H9 (cell line): Measurements from ENCODE around the gene NR3C2. TPM values are rescaled to one million over a fixed set of nuclear protein-coding genes. Genes with fewer than 3 reads are reported as not detected.

ENCODE experiments used
- DNase-seq: peaks from one replicate; pipeline ENCODE4 v3.0.0-alpha.2; 2017
- H2AFZ ChIP-seq: one replicate; pipeline ENCODE4 v1.6.1; 2013; ENCODE audit warnings: mild to moderate bottlenecking, low read length, control low read depth, moderate library complexity
- H2AK5ac ChIP-seq: 2 replicates; pipeline ENCODE4 v1.6.1; 2013; ENCODE audit warnings: low read length, control low read depth, mixed read lengths; ENCODE audit not compliant: insufficient read length
- H2BK120ac ChIP-seq: one replicate; pipeline ENCODE4 v1.6.1; 2013; ENCODE audit warnings: low read depth, mild to moderate bottlenecking, low read length, control low read depth, inconsistent platforms; ENCODE audit not compliant: poor library complexity, severe bottlenecking
- H2BK12ac ChIP-seq: 2 replicates; pipeline ENCODE4 v1.6.1; 2013; ENCODE audit warnings: low read length, control low read depth, mixed read lengths, low read depth; ENCODE audit not compliant: insufficient read length
- H2BK15ac ChIP-seq: 2 replicates; pipeline ENCODE4 v1.6.1; 2013; ENCODE audit warnings: low read depth, low read length, control low read depth
- H2BK20ac ChIP-seq: one replicate; pipeline ENCODE4 v1.6.1; 2013; ENCODE audit warnings: low read depth, mild to moderate bottlenecking, low read length, control low read depth, inconsistent platforms; ENCODE audit not compliant: poor library complexity, severe bottlenecking
- H2BK5ac ChIP-seq: 2 replicates; pipeline ENCODE4 v1.6.1; 2013; ENCODE audit warnings: low read length, control low read depth, mixed read lengths; ENCODE audit not compliant: insufficient read length
- H3K14ac ChIP-seq: 2 replicates; pipeline ENCODE4 v1.6.1; 2013; ENCODE audit warnings: low read length, control low read depth; ENCODE audit not compliant: insufficient read depth
- H3K18ac ChIP-seq: 2 replicates; pipeline ENCODE4 v1.6.1; 2013; ENCODE audit warnings: low read depth, mild to moderate bottlenecking, mixed read lengths, low read length, control low read depth; ENCODE audit not compliant: insufficient read length
- H3K23ac ChIP-seq: 2 replicates; pipeline ENCODE4 v1.6.1; 2013; ENCODE audit warnings: low read length, control low read depth, mixed read lengths, low read depth; ENCODE audit not compliant: insufficient read length
- H3K23me2 ChIP-seq: 2 replicates; pipeline ENCODE4 v1.6.1; 2013; ENCODE audit warnings: low read depth, mild to moderate bottlenecking, mixed read lengths, low read length, control low read depth; ENCODE audit not compliant: insufficient read length, poor library complexity, severe bottlenecking
- H3K27ac ChIP-seq: 2 replicates; pipeline ENCODE4 v1.5.1; 2013; ENCODE audit warnings: low read length, control low read depth, mixed read lengths, low read depth; ENCODE audit not compliant: insufficient read length
- H3K27me3 ChIP-seq: 2 replicates; pipeline ENCODE4 v1.6.1; 2013; ENCODE audit warnings: low read length, control low read depth, inconsistent platforms; ENCODE audit not compliant: insufficient read depth
- H3K4ac ChIP-seq: 2 replicates; pipeline ENCODE4 v1.6.1; 2013; ENCODE audit warnings: low read depth, mild to moderate bottlenecking, control low read depth, inconsistent platforms, low read length, moderate library complexity
- H3K4me1 ChIP-seq: 2 replicates; pipeline ENCODE4 v1.6.1; 2013; ENCODE audit warnings: low read length, control low read depth, inconsistent platforms; ENCODE audit not compliant: insufficient read depth
- H3K4me2 ChIP-seq: 2 replicates; pipeline ENCODE4 v1.6.1; 2013; ENCODE audit warnings: low read length, control low read depth, mixed read lengths; ENCODE audit not compliant: insufficient read length, insufficient read depth
- H3K56ac ChIP-seq: 2 replicates; pipeline ENCODE4 v1.6.1; 2013; ENCODE audit warnings: low read depth, mild to moderate bottlenecking, mixed read lengths, low read length, control low read depth; ENCODE audit not compliant: insufficient read length
- H3K79me1 ChIP-seq: 2 replicates; pipeline ENCODE4 v1.6.1; 2013; ENCODE audit warnings: low read depth, mild to moderate bottlenecking, moderate library complexity, low read length, control low read depth, inconsistent platforms; ENCODE audit not compliant: insufficient read depth, poor library complexity, severe bottlenecking
- H3K79me2 ChIP-seq: 2 replicates; pipeline ENCODE4 v1.6.1; 2013; ENCODE audit warnings: low read length, control low read depth, inconsistent platforms; ENCODE audit not compliant: insufficient read depth
- H3K9ac ChIP-seq: 2 replicates; pipeline ENCODE4 v1.6.1; 2013; ENCODE audit warnings: low read length, control low read depth, mixed read lengths; ENCODE audit not compliant: insufficient read length; ENCODE audit errors: extremely low read depth
- H3K9me3 ChIP-seq: one replicate; pipeline ENCODE4 v1.6.1; 2013; ENCODE audit warnings: low read depth, low read length, inconsistent platforms; ENCODE audit not compliant: control insufficient read depth
- H3T11ph ChIP-seq: one replicate; pipeline ENCODE4 v1.6.1; 2013; ENCODE audit warnings: mild to moderate bottlenecking, low read length, control low read depth, inconsistent platforms
- H4K20me1 ChIP-seq: one replicate; pipeline ENCODE4 v1.6.1; 2013; ENCODE audit not compliant: control insufficient read depth, insufficient read length, insufficient read depth
- H4K5ac ChIP-seq: 2 replicates; pipeline ENCODE4 v1.6.1; 2013; ENCODE audit warnings: low read depth, mild to moderate bottlenecking, mixed read lengths, low read length, control low read depth; ENCODE audit not compliant: insufficient read length
- H4K8ac ChIP-seq: replicated peaks from 2 replicates; pipeline ENCODE4 v1.6.1; 2013; ENCODE audit warnings: low read length, control low read depth, mixed read lengths, low read depth; ENCODE audit not compliant: insufficient read length
- H4K91ac ChIP-seq: 2 replicates; pipeline ENCODE4 v1.6.1; 2013; ENCODE audit warnings: low read depth, mild to moderate bottlenecking, moderate library complexity, mixed read lengths, low read length, control low read depth; ENCODE audit not compliant: insufficient read length
- H3K27ac Mint-ChIP-seq, 3 experiments: 2 replicates in 2 of 3; 3 replicates in 1 of 3; pipeline ENCODE4 v1.8.0; 2020 to 2021; ENCODE audit warnings: mixed read lengths in 3 of 3, mild to moderate bottlenecking in 1 of 3, moderate library complexity in 1 of 3
- H3K27me3 Mint-ChIP-seq: 2 replicates; pipeline ENCODE4 v1.8.0; 2021; ENCODE audit warnings: low read depth, mild to moderate bottlenecking, moderate library complexity, mixed read lengths
- H3K36me3 Mint-ChIP-seq, 3 experiments: 2 replicates in 2 of 3; 3 replicates in 1 of 3; pipeline ENCODE4 v1.8.0; 2020 to 2021; ENCODE audit warnings: low read depth in 3 of 3, mixed read lengths in 3 of 3; ENCODE audit not compliant: insufficient read depth in 1 of 3
- H3K4me1 Mint-ChIP-seq, 2 experiments: 2 replicates each; pipeline ENCODE4 v1.8.0; 2020; ENCODE audit warnings: mixed read lengths in 2 of 2
- H3K4me3 Mint-ChIP-seq, 2 experiments: 2 replicates in 1 of 2; 3 replicates in 1 of 2; pipeline ENCODE4 v1.8.0; 2020 to 2021; ENCODE audit warnings: mild to moderate bottlenecking in 2 of 2, mixed read lengths in 2 of 2, moderate library complexity in 1 of 2
- H3K9me3 Mint-ChIP-seq, 2 experiments: 2 replicates in 1 of 2; 3 replicates in 1 of 2; pipeline ENCODE4 v1.8.0; 2020; ENCODE audit warnings: mild to moderate bottlenecking in 2 of 2, mixed read lengths in 2 of 2, moderate library complexity in 1 of 2
- CTCF ChIP-seq: fragments of 200-600 bp; sonication (generic); conservative IDR thresholded peaks from 3 replicates; pipeline ENCODE4 v1.8.0; 2021; ENCODE audit warnings: antibody characterized with exemption, mild to moderate bottlenecking
- whole genome bisulfite sequencing: extraction: QIAGEN DNeasy Blood & Tissue Kit; methylation state at CpG from one replicate; pipeline ENCODE4 v1.1.7; 2013; ENCODE audit warnings: missing lambda C conversion rate, low lambda C conversion rate, mixed read lengths; ENCODE audit not compliant: insufficient read length; ENCODE audit errors: extremely low coverage; 5-methylcytosine and 5-hydroxymethylcytosine counted together
- total RNA-seq: library from RNA; stranded (reverse); gene quantifications from 2 replicates; pipeline ENCODE4 v1.2.1, GENCODE V29; 2021

The NR3C2 gene
- total RNA-seq, 1 experiment from 2014 or later = 1.4 TPM

- no peak for TF ChIP-seq CTCF
- Histone ChIP-seq H4K8ac (no peak overlapping the region), H3K9ac (no peak overlapping the region), H2BK20ac (no peak overlapping the region), H3K9me3 (no peaks in the 10 kb centered on the region), H3K18ac (no peak overlapping the region), H3K14ac (no peak overlapping the region), H3K4ac (no peak overlapping the region), H2BK5ac (no peak overlapping the region), H3K56ac (no peak overlapping the region), H2AFZ (no peak overlapping the region), H2BK120ac (no peak overlapping the region), H2BK12ac (no peak overlapping the region), H3K23ac (no peak overlapping the region), H4K20me1 (no peaks in the 10 kb centered on the region), H3T11ph (no peak overlapping the region), H4K91ac (no peak overlapping the region), H3K27me3 (no peaks in the 10 kb centered on the region), H3K27ac (no peak overlapping the region), H3K23me2 (no peaks in the 10 kb centered on the region), H3K4me2 (no peak overlapping the region), H2AK5ac (no peak overlapping the region), H3K4me1 (no peaks in the 10 kb centered on the region; the same call in 1 of the 2 replicates), H2BK15ac (no peak overlapping the region), H3K79me2 (no peaks in the 10 kb centered on the region), H3K79me1 (no peaks in the 10 kb centered on the region), H4K5ac (no peak overlapping the region)
- Mint-ChIP-seq H3K9me3 (no peaks in the 10 kb centered on the region), H3K27me3 (no peaks in the 10 kb centered on the region), H3K27ac (no peak overlapping the region), H3K4me1 (peaks cover 6 to 13% of the 10 kb centered on the region in 2 experiments; a peak in 3 of 4 replicates), H3K36me3 (no peaks in the 10 kb centered on the region), H3K4me3 (no peak overlapping the region)
- no peak for DNase-seq
- WGBS = no CpG with 5 or more reads among the region's 2 CpGs
Observed at GRCh38 chr4:148412460-148412994, 29.7 kb downstream of the NR3C2 start.
